Forelimb muscle (tissue), 1 donor: ENCODE results near the gene LRRC4B. TPM values are rescaled to one million over a fixed set of nuclear protein-coding genes. Genes with fewer than 3 reads are reported as not detected.
A peak's percentile ranks its signal among the peaks of the same experiment; 100 is the strongest.
"Not testable (repeated sequence)": the region's sequence is repeated elsewhere in the genome, so short reads cannot be mapped to it uniquely, and the experiment has no call there.

Experiments used
- DNase-seq: peaks from one replicate; pipeline ENCODE4 v3.0.0-alpha.2; 2013; ENCODE audit warnings: low read depth
- polyA plus RNA-seq: library from polyadenylated mRNA; unstranded; fragments of 120-200 nt; gene quantifications from one replicate; pipeline ENCODE4 v1.2.1, GENCODE V29; 2013; ENCODE audit not compliant: insufficient read length

Gene LRRC4B, protein sequence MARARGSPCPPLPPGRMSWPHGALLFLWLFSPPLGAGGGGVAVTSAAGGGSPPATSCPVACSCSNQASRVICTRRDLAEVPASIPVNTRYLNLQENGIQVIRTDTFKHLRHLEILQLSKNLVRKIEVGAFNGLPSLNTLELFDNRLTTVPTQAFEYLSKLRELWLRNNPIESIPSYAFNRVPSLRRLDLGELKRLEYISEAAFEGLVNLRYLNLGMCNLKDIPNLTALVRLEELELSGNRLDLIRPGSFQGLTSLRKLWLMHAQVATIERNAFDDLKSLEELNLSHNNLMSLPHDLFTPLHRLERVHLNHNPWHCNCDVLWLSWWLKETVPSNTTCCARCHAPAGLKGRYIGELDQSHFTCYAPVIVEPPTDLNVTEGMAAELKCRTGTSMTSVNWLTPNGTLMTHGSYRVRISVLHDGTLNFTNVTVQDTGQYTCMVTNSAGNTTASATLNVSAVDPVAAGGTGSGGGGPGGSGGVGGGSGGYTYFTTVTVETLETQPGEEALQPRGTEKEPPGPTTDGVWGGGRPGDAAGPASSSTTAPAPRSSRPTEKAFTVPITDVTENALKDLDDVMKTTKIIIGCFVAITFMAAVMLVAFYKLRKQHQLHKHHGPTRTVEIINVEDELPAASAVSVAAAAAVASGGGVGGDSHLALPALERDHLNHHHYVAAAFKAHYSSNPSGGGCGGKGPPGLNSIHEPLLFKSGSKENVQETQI
- polyA plus RNA-seq, result 8.5 TPM

DNA sequence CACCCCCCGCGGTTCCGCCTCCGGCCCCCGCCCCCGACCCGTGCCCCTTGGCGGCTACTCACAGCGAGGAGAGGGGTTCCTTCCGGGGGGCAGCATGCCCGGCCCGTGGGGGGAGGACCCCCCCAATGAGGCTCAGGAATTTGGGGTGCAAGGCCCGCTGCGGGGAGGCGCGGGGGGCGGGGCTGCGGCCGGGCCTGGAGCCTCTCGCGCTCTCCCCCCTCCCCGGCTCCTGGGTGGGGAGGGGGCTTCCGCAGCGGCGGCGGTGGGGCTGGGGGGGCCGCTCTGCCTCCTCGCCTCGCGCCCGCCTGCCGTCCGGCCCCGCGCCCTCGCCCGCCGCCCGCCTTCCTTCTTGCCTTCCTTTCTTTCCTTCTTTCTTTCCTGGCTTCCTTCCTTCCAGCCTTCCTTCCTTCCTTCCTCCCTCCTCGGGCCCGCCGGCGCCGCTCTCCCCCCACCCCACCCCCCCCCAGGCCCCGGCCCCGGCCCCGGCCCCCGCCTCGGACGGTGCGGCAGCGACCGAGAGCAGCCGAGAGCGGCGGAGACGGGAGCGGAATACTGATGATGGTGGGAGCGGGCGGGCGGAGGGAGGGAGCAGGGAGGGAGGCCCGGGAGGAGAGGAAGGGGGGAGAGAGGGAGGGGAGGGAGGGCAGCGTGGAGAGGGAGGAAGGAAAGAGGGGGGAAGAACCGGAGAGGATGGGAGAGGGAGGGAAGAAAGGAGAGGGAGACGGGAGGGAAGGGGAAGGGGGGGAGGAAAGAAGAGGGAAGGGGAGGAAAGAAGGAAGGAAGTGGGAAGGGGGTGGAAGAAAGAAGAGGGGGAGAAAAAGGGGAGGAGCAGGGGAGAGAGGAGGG, at the start of gene LRRC4B:
TSS of gene LRRC4B (minus strand) at position 554 of the 846 bp plus-strand sequence. CDS start 19,597 bp downstream, outside the sequence.
- DNase-seq, result no peak

DNA sequence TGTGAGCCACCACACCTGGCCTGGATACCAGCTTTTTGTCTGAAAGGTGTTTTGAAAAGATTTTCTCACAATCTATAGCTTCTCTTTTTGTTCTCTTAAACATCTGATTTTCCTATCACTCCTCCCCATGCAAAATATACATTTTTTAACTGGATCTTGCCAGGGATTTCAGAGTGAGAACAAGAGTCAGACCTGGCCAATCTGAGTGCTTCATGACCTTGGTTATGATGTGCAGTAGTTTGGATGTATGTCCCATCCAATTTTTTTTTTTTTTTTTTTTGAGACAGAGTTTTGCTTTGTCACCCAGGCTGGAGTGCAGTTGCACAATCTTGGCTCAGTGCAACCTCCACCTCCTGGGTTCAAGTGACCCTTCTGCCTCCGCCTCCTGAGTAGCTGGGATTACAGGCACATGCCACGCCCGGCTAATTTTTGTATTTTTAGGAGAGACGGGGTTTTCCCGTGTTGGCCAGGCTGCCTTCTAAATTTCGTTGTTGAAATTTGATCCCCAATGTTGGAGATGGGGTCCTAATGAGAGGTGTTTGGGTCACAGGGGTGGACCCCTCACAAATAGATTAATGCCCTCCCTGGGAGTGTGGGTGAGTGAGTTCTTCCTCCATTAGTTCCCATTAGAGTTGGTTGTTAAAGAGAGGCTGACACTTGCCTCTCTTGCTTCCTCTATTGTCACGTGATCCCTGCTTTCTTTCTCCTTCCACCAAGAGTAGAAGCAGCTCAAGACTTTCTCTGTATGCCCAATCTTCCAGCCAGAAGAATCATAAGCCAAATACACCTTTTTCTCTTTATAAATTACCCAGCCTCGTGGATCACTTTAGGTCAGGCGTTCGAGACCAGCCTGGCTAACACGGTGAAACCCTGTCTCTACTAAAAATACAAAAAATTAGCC, 44.5 kb upstream of the LRRC4B start:
- DNase-seq, result not testable (repeated sequence)

DNA sequence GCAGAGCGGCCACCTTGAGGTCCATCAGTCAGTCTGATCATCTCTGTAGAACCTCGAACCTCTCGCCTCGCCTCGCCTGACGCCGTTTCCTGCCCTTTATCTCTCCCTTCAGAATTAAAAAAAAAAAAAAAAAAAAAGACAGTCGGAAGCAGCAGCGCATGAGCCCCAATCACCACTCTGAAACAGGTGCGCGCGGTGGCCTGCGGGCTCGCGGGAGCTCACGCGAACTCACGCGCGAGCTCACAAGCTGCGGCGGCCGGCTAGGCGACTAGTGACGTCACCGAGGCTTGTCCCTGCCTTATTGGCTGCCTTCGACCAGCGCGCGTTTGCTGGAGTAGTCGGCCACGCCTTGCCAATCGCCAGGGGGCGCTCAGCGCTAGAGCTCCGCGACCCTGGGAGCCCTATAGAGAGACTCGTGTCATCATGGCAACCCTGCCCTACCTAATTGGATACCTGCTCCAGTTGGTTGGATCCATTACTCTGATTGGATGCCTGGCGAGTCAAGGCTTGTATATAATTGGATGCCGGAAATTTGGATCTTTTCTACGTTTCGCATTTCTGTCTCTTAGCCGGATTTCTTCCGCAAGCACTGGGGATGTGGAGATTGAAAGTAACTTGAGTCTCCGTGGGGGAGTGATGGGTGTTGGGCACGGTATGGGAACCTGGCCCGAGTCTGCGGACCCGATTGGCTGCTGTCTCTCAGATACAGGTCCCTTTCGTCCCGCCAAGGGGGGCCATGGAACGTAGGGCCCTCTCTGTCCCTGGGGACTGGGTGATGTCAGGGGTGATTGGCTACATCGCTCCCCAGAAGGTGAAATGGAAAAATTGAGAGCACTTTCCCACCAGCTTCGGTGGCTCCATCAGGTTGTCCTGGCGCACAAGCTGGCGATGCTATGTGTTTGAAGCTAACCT, 39.9 kb upstream of the LRRC4B start:
- peak; percentile 40 for DNase-seq

DNA sequence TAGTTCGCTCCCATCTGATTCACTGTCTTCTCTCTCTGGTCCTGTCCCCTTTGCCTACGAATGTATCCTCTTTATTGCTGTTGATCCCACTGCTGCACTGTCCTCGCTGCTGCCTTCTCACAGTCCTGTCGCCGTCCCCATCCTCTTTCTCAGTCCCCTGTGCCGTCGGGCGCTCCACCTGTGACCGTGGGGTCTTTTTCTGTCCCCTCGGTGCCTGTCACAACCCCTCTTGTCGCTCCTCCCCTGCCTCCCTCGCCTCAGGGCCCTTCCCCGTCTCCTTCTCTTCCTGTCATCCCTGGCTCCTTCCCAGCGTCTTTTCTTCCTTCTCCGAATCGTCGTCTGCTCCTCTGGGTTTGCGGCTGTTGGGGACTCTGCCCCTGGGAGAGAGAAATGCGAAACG, 39.2 kb upstream of the LRRC4B start:
- no peak for DNase-seq

DNA sequence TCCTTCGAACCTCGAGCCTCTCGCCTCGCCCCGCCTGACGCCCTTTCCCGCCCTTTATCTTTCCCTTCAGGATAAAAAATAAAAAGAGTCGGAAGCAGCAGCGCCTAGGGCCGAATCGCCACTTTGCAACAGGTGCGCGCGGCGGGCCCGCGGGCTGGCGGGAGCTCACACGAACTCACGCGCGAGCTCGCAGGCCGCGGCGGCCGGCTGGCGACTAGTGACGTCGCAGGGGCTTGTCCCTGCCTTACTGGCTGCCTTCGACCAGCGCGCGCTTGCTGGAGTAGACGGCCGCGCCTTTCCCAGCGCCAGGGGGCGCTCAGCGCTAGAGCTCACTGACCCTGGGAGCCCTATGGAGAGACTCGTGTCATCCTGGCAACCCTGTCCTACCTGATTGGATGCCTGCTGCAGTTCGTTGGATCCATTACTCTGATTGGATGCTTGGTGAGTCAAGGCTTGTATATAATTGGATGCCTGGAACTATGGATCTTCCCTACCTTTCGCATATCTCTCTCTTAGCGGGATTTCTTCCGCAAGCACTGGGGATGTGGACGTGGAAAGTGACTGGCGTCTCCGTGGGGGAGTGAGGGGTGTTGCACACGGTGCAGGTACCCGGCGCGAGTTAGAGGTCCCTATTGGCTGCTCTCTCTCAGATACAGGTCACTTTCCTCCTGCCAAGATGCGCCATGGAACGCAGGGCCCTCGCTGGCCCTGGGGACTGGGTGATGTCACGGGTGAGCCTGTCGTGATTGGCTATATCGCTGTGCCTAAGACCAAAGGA, 38.0 kb upstream of the LRRC4B start:
- not testable (repeated sequence) for DNase-seq

DNA sequence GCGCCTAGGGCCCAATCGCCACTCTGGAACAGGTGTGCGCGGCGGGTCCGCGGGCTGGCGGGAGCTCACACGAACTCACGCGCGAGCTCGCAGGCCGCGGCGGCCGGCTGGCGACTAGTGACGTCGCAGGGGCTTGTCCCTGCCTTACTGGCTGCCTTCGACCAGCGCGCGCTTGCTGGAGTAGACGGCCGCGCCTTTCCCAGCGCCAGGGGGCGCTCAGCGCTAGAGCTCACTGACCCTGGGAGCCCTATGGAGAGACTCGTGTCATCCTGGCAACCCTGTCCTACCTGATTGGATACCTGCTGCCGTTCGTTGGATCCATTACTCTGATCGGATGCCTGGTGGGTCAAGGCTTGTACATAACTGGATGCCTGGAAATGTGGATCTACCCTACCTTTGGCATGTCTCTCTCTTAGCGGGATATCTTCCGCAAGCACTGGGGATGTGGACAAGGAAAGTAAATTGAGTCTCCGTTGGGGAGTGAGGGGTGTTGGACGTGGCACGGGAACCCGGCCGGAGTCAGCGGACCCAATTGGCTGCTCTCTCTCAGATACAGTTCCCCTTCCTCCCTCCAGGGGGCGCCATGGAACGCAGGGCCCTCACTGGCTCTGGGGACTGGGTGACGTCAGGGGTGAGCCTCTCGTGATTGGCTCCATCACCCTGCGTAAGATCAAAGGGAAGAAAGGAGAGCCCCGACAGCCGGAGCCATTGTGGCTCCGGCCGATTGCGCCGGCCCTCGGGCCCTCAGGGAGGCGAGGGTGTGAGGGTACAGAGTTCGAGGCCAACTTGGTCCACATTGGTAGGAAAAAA, 36.2 kb upstream of the LRRC4B start:
- DNase-seq, result not testable (repeated sequence)

DNA sequence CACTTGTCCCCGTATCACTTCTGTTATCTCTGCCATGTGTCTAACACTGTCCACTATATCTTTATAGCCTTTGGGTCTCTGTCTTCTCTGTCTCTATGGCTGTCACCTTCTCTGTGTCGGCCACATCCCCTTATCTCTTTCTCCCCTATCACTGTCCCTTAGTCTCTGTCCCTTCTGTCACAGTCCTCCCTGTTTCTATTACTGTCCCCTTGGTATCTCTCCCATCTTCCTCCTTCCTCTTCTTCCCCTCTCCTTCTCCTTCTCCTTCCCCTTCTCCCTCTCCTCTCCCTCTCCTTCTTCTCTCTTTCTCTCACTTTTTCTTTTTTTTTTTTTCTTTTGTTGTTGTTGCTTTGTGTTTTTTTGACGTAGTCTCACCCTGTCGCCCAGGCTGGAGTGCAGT, 34.7 kb upstream of the LRRC4B start:
- DNase-seq, result no peak

DNA sequence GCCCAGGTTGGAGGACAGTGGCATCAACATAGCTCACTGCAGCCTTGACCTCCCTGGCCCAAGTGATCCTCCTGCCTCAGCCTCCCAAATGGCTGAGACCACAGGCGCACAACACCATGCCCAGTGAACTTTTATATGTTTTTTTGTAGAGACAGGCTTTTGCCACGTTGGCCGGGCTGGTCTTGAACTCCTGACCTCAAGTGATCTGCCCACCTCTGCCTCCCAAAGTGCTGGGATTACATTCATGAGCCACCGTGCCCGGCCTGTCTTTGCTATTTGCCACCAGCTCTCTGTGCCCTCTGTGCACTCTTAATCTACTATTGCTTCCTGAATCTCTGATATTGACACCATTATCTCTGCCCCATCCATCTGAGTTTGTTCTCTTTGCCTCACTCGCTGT, 34.3 kb upstream of the LRRC4B start:
- no peak for DNase-seq

DNA sequence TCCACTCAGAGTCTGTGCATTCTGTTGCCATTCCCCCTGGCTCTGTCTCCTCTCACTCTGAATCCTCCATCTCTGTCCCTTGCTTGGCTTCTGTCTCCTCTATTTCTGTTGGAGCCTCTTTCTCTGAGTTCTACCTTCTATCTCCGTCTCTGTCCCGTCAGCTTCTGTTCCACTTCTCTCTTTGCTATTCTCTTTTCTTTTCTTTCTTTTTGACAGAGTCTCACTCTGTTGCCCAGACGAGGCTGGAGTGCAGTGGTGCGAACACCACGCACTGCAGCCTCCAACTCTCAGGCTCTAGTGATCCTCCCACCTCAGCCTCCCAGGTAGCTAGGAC, 33.8 kb upstream of the LRRC4B start:
- DNase-seq, result no peak

DNA sequence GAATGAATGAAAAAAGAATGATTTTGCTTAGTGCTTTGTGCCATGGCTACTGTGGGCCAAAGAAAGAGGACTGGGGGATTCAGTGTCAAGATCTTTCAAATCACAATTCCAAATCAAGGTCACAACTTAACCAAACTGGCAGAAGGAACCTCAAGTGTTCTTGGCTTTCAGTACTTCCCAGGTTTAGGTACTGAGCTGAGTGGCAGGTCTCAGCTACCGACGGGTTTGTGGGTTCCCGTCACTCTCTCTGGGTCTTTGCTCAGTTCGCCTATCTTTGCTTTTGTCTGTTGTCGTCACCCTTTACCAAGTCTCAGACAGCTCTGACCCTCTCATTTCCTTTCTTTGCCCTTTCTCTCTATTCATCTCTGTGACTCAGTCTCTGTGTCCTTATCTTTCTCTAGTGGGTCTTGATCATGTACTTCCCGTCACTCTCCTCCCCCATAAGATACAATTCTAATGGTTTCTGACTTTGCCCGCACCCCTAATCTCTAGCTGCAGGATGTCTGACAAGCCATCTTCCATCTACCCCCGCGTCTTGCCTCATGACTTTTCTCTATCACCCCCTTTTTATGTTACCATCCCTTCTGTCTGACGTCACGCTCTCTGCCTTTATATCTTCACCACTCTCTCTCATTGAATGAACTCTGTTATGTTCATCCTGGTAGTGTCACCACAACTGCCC, 33.3 kb upstream of the LRRC4B start:
- DNase-seq, result no peak

DNA sequence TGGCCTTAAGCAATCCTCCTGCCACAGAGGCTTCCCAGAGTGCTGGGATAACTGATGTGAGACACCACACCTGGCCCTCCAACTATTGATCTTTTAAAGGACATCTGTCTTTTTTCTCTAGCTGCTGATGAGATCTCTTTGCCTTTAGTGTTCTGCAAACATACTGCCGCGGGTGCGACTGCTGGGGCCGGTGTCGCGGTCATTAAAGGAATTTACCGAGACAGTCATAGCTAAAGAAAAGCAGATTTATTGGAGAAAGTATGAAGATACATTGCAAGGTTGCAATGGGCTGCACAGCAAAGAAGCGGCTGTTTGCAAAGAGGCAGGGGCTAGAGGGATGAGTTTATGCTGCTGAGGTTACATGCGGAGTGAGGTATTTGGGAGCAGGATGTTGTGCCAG, 31.2 kb upstream of the LRRC4B start:
- DNase-seq, result no peak

DNA sequence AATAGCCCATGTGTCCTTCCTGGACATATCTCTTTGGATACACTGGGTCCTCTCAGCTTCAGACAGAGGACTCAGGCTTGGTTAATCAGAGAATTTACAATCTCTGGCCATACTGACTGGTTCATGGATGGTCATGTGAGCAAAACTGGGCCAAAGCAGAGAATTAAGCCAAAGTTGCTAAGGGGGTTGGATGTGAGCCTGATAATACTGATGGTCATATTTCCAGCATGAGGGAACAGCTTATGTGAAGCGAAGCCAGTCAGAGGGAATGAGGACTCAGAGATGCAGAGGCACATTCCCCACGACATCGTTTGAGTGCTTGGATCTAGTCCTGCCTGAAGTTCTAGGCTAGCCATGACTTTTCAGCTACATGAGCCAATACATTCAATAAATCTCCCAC, 22.0 kb upstream of the LRRC4B start:
- DNase-seq, result no peak

DNA sequence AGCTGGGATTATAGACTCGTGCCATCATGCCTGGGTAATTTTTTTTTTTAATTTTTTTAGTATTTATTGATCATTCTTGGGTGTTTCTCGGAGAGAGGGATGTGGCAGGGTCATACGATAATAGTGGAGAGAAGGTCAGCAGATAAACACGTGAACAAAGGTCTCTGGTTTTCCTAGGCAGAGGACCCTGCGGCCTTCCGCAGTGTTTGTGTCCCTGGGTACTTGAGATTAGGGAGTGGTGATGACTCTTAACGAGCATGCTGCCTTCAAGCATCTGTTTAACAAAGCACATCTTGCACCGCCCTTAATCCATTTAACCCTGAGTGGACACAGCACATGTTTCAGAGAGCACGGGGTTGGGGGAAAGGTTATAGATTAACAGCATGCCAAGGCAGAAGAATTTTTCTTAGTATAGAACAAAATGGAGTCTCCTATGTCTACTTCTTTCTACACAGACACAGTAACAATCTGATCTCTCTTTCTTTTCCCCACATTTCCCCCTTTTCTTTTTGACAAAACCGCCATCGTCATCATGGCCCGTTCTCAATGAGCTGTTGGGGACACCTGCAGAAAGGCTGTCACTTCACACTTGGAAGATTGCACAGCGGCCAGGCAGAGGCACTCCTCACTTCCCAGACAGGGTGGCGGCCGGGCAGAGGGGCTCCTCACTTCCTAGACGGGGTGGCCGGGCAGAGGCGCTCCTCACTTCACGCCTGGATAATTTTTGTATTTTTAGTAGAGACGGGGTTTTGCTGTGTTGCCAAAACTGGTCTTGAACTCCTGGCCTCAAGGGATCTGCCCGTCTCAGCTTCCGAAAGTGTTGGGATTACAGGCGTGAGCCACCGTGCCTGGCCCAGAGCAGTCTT, 13.8 kb upstream of the LRRC4B start:
- not testable (repeated sequence) for DNase-seq

DNA sequence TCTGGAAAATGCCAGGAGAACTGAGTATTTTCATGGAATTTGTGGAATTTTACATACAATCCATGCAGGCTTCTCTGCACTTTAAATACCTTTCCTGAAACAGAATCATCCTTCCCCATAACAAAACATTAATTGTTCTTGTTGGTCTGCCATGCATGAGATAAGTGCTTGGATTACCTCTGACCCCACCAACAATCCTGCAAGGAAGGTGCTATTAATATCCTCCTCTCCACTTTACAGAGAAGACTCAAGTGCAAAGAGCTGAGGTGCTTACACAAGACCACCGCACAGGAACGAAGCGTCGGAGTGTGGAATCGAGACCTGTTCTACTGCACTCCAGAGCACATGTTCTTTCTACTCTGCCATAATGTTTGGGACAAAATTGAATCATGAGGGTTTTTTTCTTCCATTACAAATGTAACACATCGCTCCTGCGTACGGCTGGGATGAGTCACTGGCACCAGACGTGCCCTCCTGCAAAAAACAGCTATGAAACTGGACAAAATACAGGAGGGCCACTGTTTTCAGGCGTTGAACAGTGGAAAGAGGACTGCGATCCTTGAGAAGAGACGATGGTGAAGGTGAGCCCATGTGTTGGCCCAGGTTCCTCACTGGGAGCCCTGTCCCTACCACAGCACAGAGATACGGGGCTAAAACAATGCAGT, 12.9 kb upstream of the LRRC4B start:
- DNase-seq, result no peak

DNA sequence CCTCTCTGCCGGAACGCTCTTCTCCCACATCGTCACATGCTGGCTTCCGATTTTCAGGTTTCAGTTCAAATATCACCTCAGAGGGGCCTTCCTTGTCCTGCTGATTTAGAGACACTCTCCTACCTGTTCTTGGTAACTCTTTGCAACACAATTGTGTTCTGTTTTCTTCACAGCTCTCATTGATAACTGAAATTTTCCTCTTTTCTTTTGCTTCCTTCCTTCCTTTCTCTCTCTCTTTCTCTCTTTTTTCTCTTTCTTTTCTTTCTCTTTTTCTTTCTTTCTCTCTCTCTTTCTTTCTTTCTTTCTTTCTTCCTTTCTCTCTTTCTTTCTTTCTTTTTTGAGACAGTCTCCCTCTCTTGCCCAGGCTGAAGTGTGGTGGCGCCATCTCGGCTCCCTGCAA, 12.0 kb upstream of the LRRC4B start:
- DNase-seq, result no peak

DNA sequence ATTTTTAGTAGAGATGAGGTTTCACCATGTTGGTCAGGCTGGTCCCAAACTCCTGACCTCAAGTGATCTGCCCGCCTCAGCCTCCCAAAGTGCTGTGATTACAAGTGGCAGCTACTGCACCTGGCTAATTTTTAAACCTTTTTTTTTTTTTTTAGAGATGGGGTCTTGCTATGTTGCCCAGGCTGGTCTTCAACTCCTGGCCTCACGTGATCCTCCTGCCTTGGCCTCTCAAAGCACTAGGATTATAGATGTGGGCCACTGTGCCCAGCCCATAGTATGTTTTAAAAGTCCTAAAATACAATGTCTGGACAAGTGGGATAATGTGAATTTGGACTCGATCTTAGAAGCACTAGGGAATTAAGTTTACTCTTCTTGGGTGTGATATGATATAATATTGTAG, 8.5 kb upstream of the LRRC4B start:
- not testable (repeated sequence) for DNase-seq
